IPS-NIHi7 (cell line): ENCODE measurements around the gene KCNAB2.

ENCODE experiments used
- DNase-seq: peaks from one replicate; pipeline ENCODE4 v3.0.0; 2012; ENCODE audit warnings: mixed read lengths; ENCODE audit errors: extremely low spot score

Gene KCNAB2

GRCh38 chr1:6129313-6129712 is 83.6 kb downstream of the KCNAB2 start:
- no peak for DNase-seq

- DNase-seq: no peak
These were observed 84.3 kb downstream of the KCNAB2 start for GRCh38 chr1:6130036-6130435.

- DNase-seq: no peak
These were observed 84.9 kb downstream of the KCNAB2 start for GRCh38 chr1:6130596-6130995.

- no peak for DNase-seq
These were observed 85.9 kb downstream of the KCNAB2 start for GRCh38 chr1:6131561-6131960.

GRCh38 chr1:6133146-6133895 is 87.6 kb downstream of the KCNAB2 start:
- DNase-seq: no peak

- no peak for DNase-seq
These were observed 88.5 kb downstream of the KCNAB2 start for GRCh38 chr1:6134206-6134605.

- DNase-seq: no peak
These were observed 89.2 kb downstream of the KCNAB2 start for GRCh38 chr1:6134741-6135510.

GRCh38 chr1:6136516-6137220 is 91.0 kb downstream of the KCNAB2 start:
- no peak for DNase-seq

GRCh38 chr1:6137758-6138157 is 92.1 kb downstream of the KCNAB2 start:
- DNase-seq: no peak

GRCh38 chr1:6140413-6140812 is 94.7 kb downstream of the KCNAB2 start:
- DNase-seq: no peak

- peak; percentile 73 for DNase-seq
These were observed 95.9 kb downstream of the KCNAB2 start for GRCh38 chr1:6141592-6141991.

GRCh38 chr1:6142036-6142621 is 96.4 kb downstream of the KCNAB2 start:
- DNase-seq: no peak

- no peak for DNase-seq
These were observed 97.0 kb downstream of the KCNAB2 start for GRCh38 chr1:6142734-6143133.

- DNase-seq: no peak
These were observed 97.7 kb downstream of the KCNAB2 start for GRCh38 chr1:6143395-6143794.

- DNase-seq: no peak
These were observed 98.5 kb downstream of the KCNAB2 start for GRCh38 chr1:6144175-6144574.

- DNase-seq: no peak
These were observed 99.1 kb downstream of the KCNAB2 start for GRCh38 chr1:6144647-6145395.

- no peak for DNase-seq
These were observed 99.7 kb downstream of the KCNAB2 start for GRCh38 chr1:6145396-6145750.

GRCh38 chr1:6145864-6146410 is 100.2 kb downstream of the KCNAB2 start:
- DNase-seq: no peak

GRCh38 chr1:6148497-6149241 is 103.0 kb downstream of the KCNAB2 start:
- DNase-seq: peak; percentile 99

- no peak for DNase-seq
These were observed 103.9 kb downstream of the KCNAB2 start for GRCh38 chr1:6149597-6149996.
